ENCODE measurements around the gene VPS35L. TPM values are rescaled to one million over a fixed set of nuclear protein-coding genes. Genes with fewer than 3 reads are reported as not detected.

VPS35L gene
- total and polyA plus RNA-seq, 2 experiments from 2014 or later, result 48.0 to 54.6 TPM

GRCh38 chr16:19689342-19689741, 133.8 kb downstream of the VPS35L start:
- no peaks in the 10 kb centered on the region for H3K27me3 ChIP-seq (ENCODE audit: insufficient read depth)
- Mint-ChIP-seq H3K36me3 (ENCODE audit: low read depth) (peaks cover 54% of the 10 kb centered on the region), H3K27ac (no peak overlapping the region), H3K4me1 (peaks cover 3% of the 10 kb centered on the region; the same call in 2 of the 3 replicates), H3K9me3 (peaks cover 7% of the 10 kb centered on the region; the same call in 2 of the 3 replicates), H3K4me3 (no peak overlapping the region), H3K27me3 (ENCODE audit: insufficient read depth, low read depth, poor library complexity) (peaks cover 5% of the 10 kb centered on the region)
- no peak overlapping the region for H3K27ac ChIP-seq (ENCODE audit: low read depth)
- H3K4me3 ChIP-seq, result no peak overlapping the region
- H3K4me1 ChIP-seq (ENCODE audit: insufficient read depth), result no peaks in the 10 kb centered on the region
- H3K4me2 ChIP-seq, result no peak overlapping the region
- no peaks in the 10 kb centered on the region for H3F3A ChIP-seq (replicated peaks; ENCODE audit: low read depth)
- no peaks in the 10 kb centered on the region for H3K9me2 ChIP-seq (ENCODE audit: insufficient read depth)
- no peak for DNase-seq (ENCODE audit: low spot score)
- peaks cover 9% of the 10 kb centered on the region for H3K36me3 ChIP-seq (ENCODE audit: insufficient read depth)
- no peak for ATAC-seq
- no peaks in the 10 kb centered on the region for H3K79me2 ChIP-seq (replicated peaks; ENCODE audit: insufficient read depth)
- H4K20me1 ChIP-seq (replicated peaks; ENCODE audit: insufficient read depth), result 0 out of 2 replicates have a peak, but pooled peaks cover 1% of the 10 kb centered on the region
- TF ChIP-seq POLR2AphosphoS5 (IDR thresholded peaks at IDR 0.05; ENCODE audit: low read depth) (no peak), CTCF (conservative IDR thresholded peaks at IDR 0.05; ENCODE audit: low read depth in 2 of 2) (no peak), ZNF331 (CRISPR knock-in tag; IDR thresholded peaks at IDR 0.05; ENCODE audit: low read depth) (no peak)
- no peak overlapping the region for H2AFZ ChIP-seq

- H3K36me3 ChIP-seq (ENCODE audit: insufficient read depth), result peaks cover 6% of the 10 kb centered on the region
- H3K27me3 ChIP-seq (ENCODE audit: insufficient read depth), result no peaks in the 10 kb centered on the region
- no peak overlapping the region for H3K4me3 ChIP-seq
- TF ChIP-seq ZNF331 (CRISPR knock-in tag; IDR thresholded peaks at IDR 0.05; ENCODE audit: low read depth) (no peak), POLR2AphosphoS5 (IDR thresholded peaks at IDR 0.05; ENCODE audit: low read depth) (no peak), ZNF114 (CRISPR knock-in tag; IDR thresholded peaks at IDR 0.05) (no peak), EZH2 (IDR thresholded peaks at IDR 0.05; ENCODE audit: low read depth, unreplicated experiment) (no peak)
- TF ChIP-seq, protein P1, sequence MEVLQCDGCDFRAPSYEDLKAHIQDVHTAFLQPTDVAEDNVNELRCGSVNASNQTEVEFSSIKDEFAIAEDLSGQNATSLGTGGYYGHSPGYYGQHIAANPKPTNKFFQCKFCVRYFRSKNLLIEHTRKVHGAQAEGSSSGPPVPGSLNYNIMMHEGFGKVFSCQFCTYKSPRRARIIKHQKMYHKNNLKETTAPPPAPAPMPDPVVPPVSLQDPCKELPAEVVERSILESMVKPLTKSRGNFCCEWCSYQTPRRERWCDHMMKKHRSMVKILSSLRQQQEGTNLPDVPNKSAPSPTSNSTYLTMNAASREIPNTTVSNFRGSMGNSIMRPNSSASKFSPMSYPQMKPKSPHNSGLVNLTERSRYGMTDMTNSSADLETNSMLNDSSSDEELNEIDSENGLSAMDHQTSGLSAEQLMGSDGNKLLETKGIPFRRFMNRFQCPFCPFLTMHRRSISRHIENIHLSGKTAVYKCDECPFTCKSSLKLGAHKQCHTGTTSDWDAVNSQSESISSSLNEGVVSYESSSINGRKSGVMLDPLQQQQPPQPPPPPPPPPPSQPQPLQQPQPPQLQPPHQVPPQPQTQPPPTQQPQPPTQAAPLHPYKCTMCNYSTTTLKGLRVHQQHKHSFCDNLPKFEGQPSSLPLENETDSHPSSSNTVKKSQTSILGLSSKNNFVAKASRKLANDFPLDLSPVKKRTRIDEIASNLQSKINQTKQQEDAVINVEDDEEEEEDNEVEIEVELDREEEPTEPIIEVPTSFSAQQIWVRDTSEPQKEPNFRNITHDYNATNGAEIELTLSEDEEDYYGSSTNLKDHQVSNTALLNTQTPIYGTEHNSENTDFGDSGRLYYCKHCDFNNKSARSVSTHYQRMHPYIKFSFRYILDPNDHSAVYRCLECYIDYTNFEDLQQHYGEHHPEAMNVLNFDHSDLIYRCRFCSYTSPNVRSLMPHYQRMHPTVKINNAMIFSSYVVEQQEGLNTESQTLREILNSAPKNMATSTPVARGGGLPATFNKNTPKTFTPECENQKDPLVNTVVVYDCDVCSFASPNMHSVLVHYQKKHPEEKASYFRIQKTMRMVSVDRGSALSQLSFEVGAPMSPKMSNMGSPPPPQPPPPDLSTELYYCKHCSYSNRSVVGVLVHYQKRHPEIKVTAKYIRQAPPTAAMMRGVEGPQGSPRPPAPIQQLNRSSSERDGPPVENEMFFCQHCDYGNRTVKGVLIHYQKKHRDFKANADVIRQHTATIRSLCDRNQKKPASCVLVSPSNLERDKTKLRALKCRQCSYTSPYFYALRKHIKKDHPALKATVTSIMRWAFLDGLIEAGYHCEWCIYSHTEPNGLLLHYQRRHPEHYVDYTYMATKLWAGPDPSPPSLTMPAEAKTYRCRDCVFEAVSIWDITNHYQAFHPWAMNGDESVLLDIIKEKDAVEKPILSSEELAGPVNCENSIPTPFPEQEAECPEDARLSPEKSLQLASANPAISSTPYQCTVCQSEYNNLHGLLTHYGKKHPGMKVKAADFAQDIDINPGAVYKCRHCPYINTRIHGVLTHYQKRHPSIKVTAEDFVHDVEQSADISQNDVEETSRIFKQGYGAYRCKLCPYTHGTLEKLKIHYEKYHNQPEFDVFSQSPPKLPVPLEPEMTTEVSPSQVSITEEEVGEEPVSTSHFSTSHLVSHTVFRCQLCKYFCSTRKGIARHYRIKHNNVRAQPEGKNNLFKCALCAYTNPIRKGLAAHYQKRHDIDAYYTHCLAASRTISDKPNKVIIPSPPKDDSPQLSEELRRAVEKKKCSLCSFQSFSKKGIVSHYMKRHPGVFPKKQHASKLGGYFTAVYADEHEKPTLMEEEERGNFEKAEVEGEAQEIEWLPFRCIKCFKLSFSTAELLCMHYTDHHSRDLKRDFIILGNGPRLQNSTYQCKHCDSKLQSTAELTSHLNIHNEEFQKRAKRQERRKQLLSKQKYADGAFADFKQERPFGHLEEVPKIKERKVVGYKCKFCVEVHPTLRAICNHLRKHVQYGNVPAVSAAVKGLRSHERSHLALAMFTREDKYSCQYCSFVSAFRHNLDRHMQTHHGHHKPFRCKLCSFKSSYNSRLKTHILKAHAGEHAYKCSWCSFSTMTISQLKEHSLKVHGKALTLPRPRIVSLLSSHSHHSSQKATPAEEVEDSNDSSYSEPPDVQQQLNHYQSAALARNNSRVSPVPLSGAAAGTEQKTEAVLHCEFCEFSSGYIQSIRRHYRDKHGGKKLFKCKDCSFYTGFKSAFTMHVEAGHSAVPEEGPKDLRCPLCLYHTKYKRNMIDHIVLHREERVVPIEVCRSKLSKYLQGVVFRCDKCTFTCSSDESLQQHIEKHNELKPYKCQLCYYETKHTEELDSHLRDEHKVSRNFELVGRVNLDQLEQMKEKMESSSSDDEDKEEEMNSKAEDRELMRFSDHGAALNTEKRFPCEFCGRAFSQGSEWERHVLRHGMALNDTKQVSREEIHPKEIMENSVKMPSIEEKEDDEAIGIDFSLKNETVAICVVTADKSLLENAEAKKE (CRISPR knock-in tag; IDR thresholded peaks at IDR 0.05), result no peak
- TF ChIP-seq, protein P2, sequence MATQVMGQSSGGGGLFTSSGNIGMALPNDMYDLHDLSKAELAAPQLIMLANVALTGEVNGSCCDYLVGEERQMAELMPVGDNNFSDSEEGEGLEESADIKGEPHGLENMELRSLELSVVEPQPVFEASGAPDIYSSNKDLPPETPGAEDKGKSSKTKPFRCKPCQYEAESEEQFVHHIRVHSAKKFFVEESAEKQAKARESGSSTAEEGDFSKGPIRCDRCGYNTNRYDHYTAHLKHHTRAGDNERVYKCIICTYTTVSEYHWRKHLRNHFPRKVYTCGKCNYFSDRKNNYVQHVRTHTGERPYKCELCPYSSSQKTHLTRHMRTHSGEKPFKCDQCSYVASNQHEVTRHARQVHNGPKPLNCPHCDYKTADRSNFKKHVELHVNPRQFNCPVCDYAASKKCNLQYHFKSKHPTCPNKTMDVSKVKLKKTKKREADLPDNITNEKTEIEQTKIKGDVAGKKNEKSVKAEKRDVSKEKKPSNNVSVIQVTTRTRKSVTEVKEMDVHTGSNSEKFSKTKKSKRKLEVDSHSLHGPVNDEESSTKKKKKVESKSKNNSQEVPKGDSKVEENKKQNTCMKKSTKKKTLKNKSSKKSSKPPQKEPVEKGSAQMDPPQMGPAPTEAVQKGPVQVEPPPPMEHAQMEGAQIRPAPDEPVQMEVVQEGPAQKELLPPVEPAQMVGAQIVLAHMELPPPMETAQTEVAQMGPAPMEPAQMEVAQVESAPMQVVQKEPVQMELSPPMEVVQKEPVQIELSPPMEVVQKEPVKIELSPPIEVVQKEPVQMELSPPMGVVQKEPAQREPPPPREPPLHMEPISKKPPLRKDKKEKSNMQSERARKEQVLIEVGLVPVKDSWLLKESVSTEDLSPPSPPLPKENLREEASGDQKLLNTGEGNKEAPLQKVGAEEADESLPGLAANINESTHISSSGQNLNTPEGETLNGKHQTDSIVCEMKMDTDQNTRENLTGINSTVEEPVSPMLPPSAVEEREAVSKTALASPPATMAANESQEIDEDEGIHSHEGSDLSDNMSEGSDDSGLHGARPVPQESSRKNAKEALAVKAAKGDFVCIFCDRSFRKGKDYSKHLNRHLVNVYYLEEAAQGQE (IDR thresholded peaks at IDR 0.05; ENCODE audit: unreplicated experiment), result no peak
- ATAC-seq (no peak), DNase-seq (ENCODE audit: low spot score) (no peak)
- no peak overlapping the region for H3K4me2 ChIP-seq
- H3K9me3 Mint-ChIP-seq, result peaks cover 4% of the 10 kb centered on the region; the same call in 2 of the 3 replicates
- H3K36me3 Mint-ChIP-seq (ENCODE audit: low read depth), result peaks cover 50% of the 10 kb centered on the region
- peaks cover 5% of the 10 kb centered on the region; the same call in 1 of the 2 replicates for H4K20me1 ChIP-seq (replicated peaks; ENCODE audit: insufficient read depth)
- no peaks in the 10 kb centered on the region for H3K9me2 ChIP-seq (ENCODE audit: insufficient read depth)
- no peak overlapping the region for H3K27ac ChIP-seq (ENCODE audit: low read depth)
- peaks cover 3% of the 10 kb centered on the region; the same call in 2 of the 3 replicates for H3K4me1 Mint-ChIP-seq
- H3K27ac Mint-ChIP-seq, result no peak overlapping the region
- no peaks in the 10 kb centered on the region for H3F3A ChIP-seq (replicated peaks; ENCODE audit: low read depth)
- no peak overlapping the region for H3K4me3 Mint-ChIP-seq
- H3K27me3 Mint-ChIP-seq (ENCODE audit: insufficient read depth, low read depth, poor library complexity), result peaks cover 5% of the 10 kb centered on the region
- H3K79me2 ChIP-seq (replicated peaks; ENCODE audit: insufficient read depth), result no peaks in the 10 kb centered on the region
- no peak overlapping the region for H2AFZ ChIP-seq
- H3K4me1 ChIP-seq (ENCODE audit: insufficient read depth), result no peaks in the 10 kb centered on the region
Measured at GRCh38 chr16:19690196-19690595, 134.7 kb downstream of the VPS35L start.
